Pons (tissue), 1 donor: ENCODE data around the gene LCE4A.

ENCODE experiments used
- DNase-seq: peaks from one replicate; pipeline ENCODE4 v3.0.0-alpha.2; 2016; ENCODE audit warnings: low spot score

Gene LCE4A

GRCh38 chr1:152745765-152746444 is 37.9 kb downstream of the LCE4A start:
- no peak for DNase-seq

- DNase-seq = no peak
Observed at GRCh38 chr1:152747831-152748230, 39.9 kb downstream of the LCE4A start.

GRCh38 chr1:152752225-152752624 is 44.3 kb downstream of the LCE4A start:
- no peak for DNase-seq

- DNase-seq = no peak
Observed at GRCh38 chr1:152753586-152753985, 45.6 kb downstream of the LCE4A start.

GRCh38 chr1:152756872-152757271 is 48.9 kb downstream of the LCE4A start:
- DNase-seq = no peak

GRCh38 chr1:152757747-152758146 is 49.8 kb downstream of the LCE4A start, which contains the start of gene KPRP:
Gene KPRP, plus strand, starts transcription at chr1:152758025. Its CDS starts 1,564 bp downstream, at chr1:152759589.
- no peak for DNase-seq

- no peak for DNase-seq
Observed at GRCh38 chr1:152758636-152759035, 50.7 kb downstream of the LCE4A start.
